ENCODE data around the gene ADNP2. TPM values are rescaled to one million over a fixed set of nuclear protein-coding genes. Genes with fewer than 3 reads are reported as not detected.
A peak's percentile ranks its signal among the peaks of the same experiment; 100 is the strongest.

Gene ADNP2
- total RNA-seq, 3 donors from 2014 or later: 15.7 to 20.3 (median 20.1) TPM

DNA sequence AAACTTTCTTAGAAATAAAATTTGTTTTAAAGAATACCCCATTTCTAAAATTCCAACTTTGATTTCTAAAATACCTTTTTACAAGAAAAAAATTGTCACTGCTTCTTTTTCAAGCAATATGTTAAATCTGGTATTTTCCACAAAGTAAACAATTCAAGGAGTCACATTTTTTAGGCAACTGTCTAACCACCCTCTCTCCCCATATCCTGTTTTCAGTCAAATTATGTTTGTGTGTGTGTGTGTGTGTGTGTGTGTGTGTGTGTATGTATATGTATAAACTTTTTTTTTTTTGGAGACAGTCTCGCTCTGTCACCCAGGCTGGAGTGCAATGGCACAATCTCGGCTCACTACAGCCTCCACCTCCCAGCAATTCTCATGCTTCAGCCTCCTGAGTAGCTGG is 59.3 kb downstream of the ADNP2 start:
- intact Hi-C loops (cut with DNase I; ENCODE audit: low total_unique reads): no loop called here
- TF ChIP-seq, protein P1, sequence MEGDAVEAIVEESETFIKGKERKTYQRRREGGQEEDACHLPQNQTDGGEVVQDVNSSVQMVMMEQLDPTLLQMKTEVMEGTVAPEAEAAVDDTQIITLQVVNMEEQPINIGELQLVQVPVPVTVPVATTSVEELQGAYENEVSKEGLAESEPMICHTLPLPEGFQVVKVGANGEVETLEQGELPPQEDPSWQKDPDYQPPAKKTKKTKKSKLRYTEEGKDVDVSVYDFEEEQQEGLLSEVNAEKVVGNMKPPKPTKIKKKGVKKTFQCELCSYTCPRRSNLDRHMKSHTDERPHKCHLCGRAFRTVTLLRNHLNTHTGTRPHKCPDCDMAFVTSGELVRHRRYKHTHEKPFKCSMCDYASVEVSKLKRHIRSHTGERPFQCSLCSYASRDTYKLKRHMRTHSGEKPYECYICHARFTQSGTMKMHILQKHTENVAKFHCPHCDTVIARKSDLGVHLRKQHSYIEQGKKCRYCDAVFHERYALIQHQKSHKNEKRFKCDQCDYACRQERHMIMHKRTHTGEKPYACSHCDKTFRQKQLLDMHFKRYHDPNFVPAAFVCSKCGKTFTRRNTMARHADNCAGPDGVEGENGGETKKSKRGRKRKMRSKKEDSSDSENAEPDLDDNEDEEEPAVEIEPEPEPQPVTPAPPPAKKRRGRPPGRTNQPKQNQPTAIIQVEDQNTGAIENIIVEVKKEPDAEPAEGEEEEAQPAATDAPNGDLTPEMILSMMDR (IDR thresholded peaks at IDR 0.05): no peak
- TF ChIP-seq POLR2A (IDR thresholded peaks at IDR 0.05) (no peak), POLR2AphosphoS5 (IDR thresholded peaks at IDR 0.05) (no peak)
- Histone ChIP-seq H3K36me3 (no peaks in the 10 kb centered on the region), H3K4me3 (no peak overlapping the region), H3K4me1 (no peaks in the 10 kb centered on the region), H3K27me3 (no peaks in the 10 kb centered on the region), H3K27ac (no peak overlapping the region), H3K9me3 (no peaks in the 10 kb centered on the region)
- DNase-seq (ENCODE audit: low spot score in 2 of 2): no peak

DNA sequence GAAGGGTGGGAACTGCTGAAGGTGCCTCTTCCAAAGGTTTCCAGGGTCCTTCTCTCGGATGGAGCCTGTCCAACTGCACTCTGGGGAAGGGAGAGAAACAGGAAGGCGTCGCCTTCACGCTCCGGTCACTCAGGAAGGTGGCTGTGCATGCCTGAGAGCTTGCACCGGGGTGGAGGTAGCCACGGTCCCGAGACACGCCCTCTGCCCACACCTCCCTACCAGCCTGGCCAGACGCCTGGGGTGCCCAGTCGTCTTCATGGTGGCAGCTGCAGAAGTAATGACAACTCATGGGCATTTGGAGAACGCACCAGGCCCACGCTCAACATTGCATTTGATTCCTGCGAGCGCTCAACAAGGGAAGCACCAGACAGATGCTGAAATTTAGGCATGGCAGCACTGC is 59.9 kb downstream of the ADNP2 start:
- H3K9me3 ChIP-seq: no peaks in the 10 kb centered on the region
- intact Hi-C loops (cut with DNase I; ENCODE audit: low total_unique reads): no loop called here
- no peaks in the 10 kb centered on the region for H3K27me3 ChIP-seq
- H3K4me1 ChIP-seq: no peaks in the 10 kb centered on the region
- no peaks in the 10 kb centered on the region for H3K36me3 ChIP-seq
- no peak overlapping the region for H3K4me3 ChIP-seq
- no peak overlapping the region for H3K27ac ChIP-seq
- no peak for TF ChIP-seq POLR2A (IDR thresholded peaks at IDR 0.05)
- DNase-seq (ENCODE audit: low spot score in 2 of 2): no peak

DNA sequence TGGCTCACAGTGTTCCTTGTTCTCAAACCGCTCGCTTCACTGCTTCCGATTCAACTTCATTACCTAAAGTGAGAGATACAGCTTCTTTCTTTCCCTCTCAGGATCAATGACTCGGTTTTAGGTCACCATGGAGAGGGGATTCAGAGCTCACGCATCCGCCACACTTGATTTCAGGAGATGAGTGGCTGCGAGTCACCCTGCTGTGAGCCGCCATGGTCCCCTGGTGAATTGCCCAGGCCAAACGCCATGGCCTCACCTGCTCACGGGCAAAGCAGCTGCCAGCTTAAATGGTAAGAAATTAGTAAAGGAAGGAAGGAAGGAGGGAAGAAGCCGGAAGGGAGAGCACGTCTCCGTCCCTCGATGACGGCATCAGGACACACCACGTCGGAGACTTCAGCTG is 60.5 kb downstream of the ADNP2 start:
- Histone ChIP-seq H3K27me3 (no peaks in the 10 kb centered on the region), H3K36me3 (no peaks in the 10 kb centered on the region), H3K9me3 (no peaks in the 10 kb centered on the region), H3K4me1 (no peaks in the 10 kb centered on the region), H3K4me3 (no peak overlapping the region), H3K27ac (no peak overlapping the region)
- TF ChIP-seq POLR2A (IDR thresholded peaks at IDR 0.05) (no peak), POLR2AphosphoS5 (IDR thresholded peaks at IDR 0.05) (no peak)
- TF ChIP-seq, protein P1 (IDR thresholded peaks at IDR 0.05): no peak
- DNase-seq (ENCODE audit: low spot score in 2 of 2): no peak
- intact Hi-C loops (cut with DNase I; ENCODE audit: low total_unique reads): no loop called here

DNA sequence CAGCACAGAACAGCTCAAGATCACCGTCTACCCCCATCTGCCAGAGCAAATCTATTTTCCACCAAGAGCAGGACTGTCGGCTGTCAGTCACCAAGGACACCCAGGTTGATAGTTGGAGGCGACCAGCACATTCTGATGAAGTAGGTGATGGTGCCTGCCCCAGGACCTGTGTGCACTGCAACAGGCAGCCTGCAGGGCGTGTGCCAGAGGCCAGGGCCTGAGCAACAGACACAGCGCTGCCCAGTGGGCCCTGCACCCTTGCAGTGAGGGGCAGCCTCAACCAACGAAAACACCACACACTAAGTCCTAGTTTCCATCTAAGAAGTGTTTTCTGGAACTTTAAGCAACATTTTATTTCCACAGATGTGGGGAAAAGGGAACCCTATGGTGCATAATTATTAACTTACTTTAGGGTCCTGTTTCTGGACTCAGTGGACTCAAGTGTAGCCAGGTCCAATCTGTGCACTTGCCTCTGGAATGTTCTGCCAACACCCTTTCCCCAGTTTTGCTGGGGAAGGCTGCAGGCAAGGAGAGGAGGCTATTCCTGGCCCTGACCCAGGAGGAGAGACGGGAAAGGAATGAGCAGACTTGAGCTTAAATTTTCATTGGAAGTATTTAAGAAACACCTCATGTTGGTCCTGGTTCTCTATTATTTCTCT is 61.5 kb downstream of the ADNP2 start:
- Histone ChIP-seq H3K4me1 (no peaks in the 10 kb centered on the region), H3K9me3 (no peaks in the 10 kb centered on the region), H3K36me3 (no peaks in the 10 kb centered on the region), H3K27ac (no peak overlapping the region), H3K27me3 (no peaks in the 10 kb centered on the region), H3K4me3 (peak overlapping the region in 2 of 3 donors; percentile 42 to 54)
- no peak for DNase-seq (ENCODE audit: low spot score in 2 of 2)
- intact Hi-C loops (cut with DNase I; ENCODE audit: low total_unique reads): no loop called here
- TF ChIP-seq POLR2AphosphoS5 (IDR thresholded peaks at IDR 0.05): no peak
- TF ChIP-seq, protein P1 (IDR thresholded peaks at IDR 0.05): no peak
- no peak for TF ChIP-seq POLR2A (IDR thresholded peaks at IDR 0.05)

DNA sequence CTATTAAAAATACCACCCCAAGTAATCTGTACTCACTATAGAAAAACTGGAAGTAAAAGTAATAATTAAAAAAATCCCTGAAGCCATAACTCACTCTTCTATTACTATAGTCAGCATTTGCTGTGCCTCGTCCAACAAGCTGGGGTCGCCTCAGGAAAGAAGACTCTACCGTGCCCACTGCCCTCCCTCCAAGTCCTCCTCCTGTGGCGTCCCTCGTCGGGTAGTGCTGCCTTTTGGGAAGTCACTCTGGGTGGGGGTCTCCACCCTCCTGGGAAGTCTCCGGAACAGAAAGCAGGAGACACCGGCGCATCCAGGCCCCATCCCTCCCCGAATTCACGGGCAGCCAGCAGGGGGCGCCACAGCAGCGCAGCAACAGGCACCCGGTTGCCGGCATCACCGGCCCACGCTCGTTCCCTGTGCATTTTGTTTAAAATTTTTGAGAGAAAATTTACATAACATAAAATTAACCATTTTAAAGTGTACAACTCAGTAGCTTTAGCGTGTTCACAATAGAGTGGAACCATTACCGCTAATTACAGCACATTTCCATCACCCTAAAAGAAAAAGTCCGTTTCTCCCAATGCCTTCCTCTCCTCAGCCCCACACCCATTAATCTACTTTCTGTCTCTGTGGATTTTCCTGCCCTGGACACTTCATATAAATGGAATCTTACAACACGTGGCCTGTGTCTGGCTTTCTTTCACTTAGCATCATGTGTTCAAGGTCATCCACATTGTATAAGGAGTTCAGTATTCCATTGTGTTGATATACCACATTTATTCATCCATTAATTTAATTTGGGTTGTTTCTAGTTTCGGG is 62.2 kb downstream of the ADNP2 start:
- no peak overlapping the region for H3K27ac ChIP-seq
- no peaks in the 10 kb centered on the region for H3K4me1 ChIP-seq
- peak overlapping the region; percentile 22 to 54 (median 42) for H3K4me3 ChIP-seq
- H3K9me3 ChIP-seq: no peaks in the 10 kb centered on the region
- peak in 1 of 2 donors; percentile 73 for DNase-seq (ENCODE audit: low spot score in 2 of 2)
- intact Hi-C loops (cut with DNase I; ENCODE audit: low total_unique reads): no loop called here
- no peaks in the 10 kb centered on the region for H3K36me3 ChIP-seq
- no peaks in the 10 kb centered on the region for H3K27me3 ChIP-seq
- TF ChIP-seq, protein P1 (IDR thresholded peaks at IDR 0.05): peak; percentile 68 to 85 (median 81)
- no peak for TF ChIP-seq POLR2AphosphoS5 (IDR thresholded peaks at IDR 0.05)
